ENCODE data around the gene CENPS.
"Not testable (repeated sequence)": the region's sequence is repeated elsewhere in the genome, so short reads cannot be mapped to it uniquely, and the experiment has no call there.

Gene CENPS

GRCh38 chr1:10407201-10407600 lies 23.0 kb upstream of the CENPS start:
- no peaks in the 10 kb centered on the region for H3K27me3 ChIP-seq
- no peak overlapping the region for H3K27ac ChIP-seq
- no peaks in the 10 kb centered on the region for H3K4me1 ChIP-seq
- no peak for DNase-seq
- H3K36me3 ChIP-seq = peaks cover 84 to 93% (median 92%) of the 10 kb centered on the region in 3 donors
- intact Hi-C loops (cut with DNase I; ENCODE audit: low total_unique reads) = no loop called here
- no peaks in the 10 kb centered on the region for H3K9me3 ChIP-seq
- no peak overlapping the region for H3K4me3 ChIP-seq
- no peak for TF ChIP-seq CTCF (IDR thresholded peaks at IDR 0.05)

- H3K9me3 ChIP-seq = no peaks in the 10 kb centered on the region
- H3K4me1 ChIP-seq = no peaks in the 10 kb centered on the region
- no peak overlapping the region for H3K4me3 ChIP-seq
- H3K36me3 ChIP-seq = peaks cover 56 to 91% (median 89%) of the 10 kb centered on the region in 3 donors
- no peaks in the 10 kb centered on the region for H3K27me3 ChIP-seq
- TF ChIP-seq CTCF (IDR thresholded peaks at IDR 0.05) = no peak
- intact Hi-C loops (cut with DNase I; ENCODE audit: low total_unique reads) = no loop called here
- peak in 1 of 2 donors; percentile 42 for DNase-seq
- no peak overlapping the region for H3K27ac ChIP-seq
These were observed 14.9 kb upstream of the CENPS start for GRCh38 chr1:10415211-10415930.

- H3K4me3 ChIP-seq; H3K27ac ChIP-seq; H3K27me3 ChIP-seq; DNase-seq; H3K4me1 ChIP-seq; intact Hi-C loops (cut with DNase I; ENCODE audit: low total_unique reads); H3K9me3 ChIP-seq: not testable (repeated sequence)
- peaks cover 59 to 91% (median 91%) of the 10 kb centered on the region in 3 donors for H3K36me3 ChIP-seq
These were observed 14.3 kb upstream of the CENPS start for GRCh38 chr1:10415967-10416366.

GRCh38 chr1:10418741-10419140 lies 11.5 kb upstream of the CENPS start:
- H3K27ac ChIP-seq = not testable (repeated sequence)

GRCh38 chr1:10419351-10419750 lies 10.9 kb upstream of the CENPS start:
- intact Hi-C loops (cut with DNase I; ENCODE audit: low total_unique reads) = no loop called here
- TF ChIP-seq CTCF (IDR thresholded peaks at IDR 0.05) = no peak
- H3K27me3 ChIP-seq = no peaks in the 10 kb centered on the region
- no peaks in the 10 kb centered on the region for H3K9me3 ChIP-seq
- no peaks in the 10 kb centered on the region for H3K4me1 ChIP-seq
- no peak for DNase-seq
- H3K36me3 ChIP-seq = peaks cover 31 to 66% (median 62%) of the 10 kb centered on the region in 3 donors
- no peak overlapping the region for H3K4me3 ChIP-seq
- H3K27ac ChIP-seq = no peak overlapping the region

More at GRCh38 chr1:10418741-10419140, 11.5 kb upstream of the CENPS start:
- H3K4me1 ChIP-seq; H3K27me3 ChIP-seq; DNase-seq; H3K4me3 ChIP-seq; intact Hi-C loops (cut with DNase I; ENCODE audit: low total_unique reads); H3K9me3 ChIP-seq: not testable (repeated sequence)
- peaks cover 37 to 71% (median 68%) of the 10 kb centered on the region in 3 donors for H3K36me3 ChIP-seq

- intact Hi-C loops (cut with DNase I; ENCODE audit: low total_unique reads) = no loop called here
- no peak overlapping the region for H3K27ac ChIP-seq
- TF ChIP-seq CTCF (IDR thresholded peaks at IDR 0.05) = no peak
- H3K9me3 ChIP-seq = no peaks in the 10 kb centered on the region
- H3K36me3 ChIP-seq = peaks cover 29 to 51% (median 46%) of the 10 kb centered on the region in 3 donors
- H3K4me3 ChIP-seq = no peak overlapping the region
- no peaks in the 10 kb centered on the region for H3K27me3 ChIP-seq
- no peaks in the 10 kb centered on the region for H3K4me1 ChIP-seq
- DNase-seq = no peak
These were observed 8.6 kb upstream of the CENPS start for GRCh38 chr1:10421637-10422036.
